Measurements from ENCODE around the gene SPATA31E1.
"Not testable (repeated sequence)": the region's sequence is repeated elsewhere in the genome, so short reads cannot be mapped to it uniquely, and the experiment has no call there.

The SPATA31E1 gene

DNA sequence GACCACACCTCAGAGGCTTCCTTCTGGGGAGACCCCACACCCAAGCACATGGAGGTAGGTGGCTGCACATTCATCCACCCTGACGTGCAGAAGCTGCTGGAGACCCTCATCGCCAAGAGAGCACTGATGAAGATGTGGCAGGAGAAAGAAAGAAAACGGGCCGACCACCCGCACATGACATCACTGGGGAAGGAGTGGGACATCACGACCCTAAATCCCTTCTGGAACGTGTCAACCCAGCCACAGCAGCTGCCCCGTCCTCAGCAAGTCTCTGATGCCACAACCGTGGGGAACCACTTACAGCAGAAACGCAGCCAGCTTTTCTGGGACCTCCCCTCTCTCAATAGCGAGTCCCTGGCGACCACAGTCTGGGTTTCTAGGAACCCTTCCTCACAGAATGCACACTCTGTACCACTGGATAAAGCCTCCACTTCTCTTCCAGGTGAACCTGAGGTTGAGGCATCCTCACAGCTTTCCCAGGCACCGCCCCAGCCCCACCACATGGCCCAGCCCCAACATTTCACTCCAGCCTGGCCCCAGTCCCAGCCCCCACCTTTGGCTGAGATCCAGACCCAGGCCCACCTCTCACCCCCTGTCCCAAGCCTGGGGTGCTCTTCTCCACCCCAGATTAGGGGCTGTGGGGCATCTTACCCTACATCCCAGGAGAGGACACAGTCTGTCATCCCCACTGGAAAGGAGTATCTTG lies 3.0 kb downstream of the SPATA31E1 start:
- DNase-seq, result no peak
- no peak for TF ChIP-seq GATA1 (IDR thresholded peaks at IDR 0.05; ENCODE audit: low read depth, low read length)
- no peak for TF ChIP-seq POLR2A (IDR thresholded peaks at IDR 0.05; ENCODE audit: low read length)

DNA sequence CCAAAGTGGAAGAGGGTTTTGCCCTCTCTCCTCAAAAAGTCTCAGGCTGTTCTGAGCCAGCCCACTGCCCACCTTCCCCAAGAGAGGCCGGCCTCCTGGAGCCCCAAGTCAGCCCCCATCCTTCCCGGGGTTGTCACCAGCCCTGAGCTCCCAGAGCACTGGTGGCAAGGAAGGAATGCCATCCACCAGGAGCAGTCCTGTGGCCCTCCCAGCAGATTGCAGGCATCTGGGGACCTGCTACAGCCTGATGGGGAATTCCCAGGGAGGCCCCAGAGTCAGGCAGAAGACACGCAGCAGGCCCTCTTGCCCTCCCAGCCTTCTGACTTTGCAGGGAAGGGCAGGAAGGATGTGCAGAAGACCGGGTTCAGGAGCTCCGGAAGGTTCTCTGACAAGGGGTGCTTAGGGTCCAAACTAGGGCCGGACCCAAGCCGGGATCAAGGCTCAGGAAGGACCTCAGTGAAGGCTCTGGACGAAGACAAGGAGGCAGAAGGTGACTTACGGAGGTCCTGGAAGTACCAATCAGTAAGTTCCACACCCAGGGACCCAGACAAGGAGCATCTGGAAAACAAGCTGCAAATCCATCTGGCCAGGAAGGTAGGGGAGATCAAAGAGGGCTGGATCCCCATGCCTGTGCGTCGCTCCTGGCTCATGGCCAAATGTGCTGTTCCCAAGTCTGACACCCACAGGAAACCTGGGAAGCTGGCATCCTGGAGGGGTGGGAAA lies 3.7 kb downstream of the SPATA31E1 start:
- no peak for DNase-seq
- TF ChIP-seq POLR2A (IDR thresholded peaks at IDR 0.05; ENCODE audit: low read length), result no peak
- no peak for TF ChIP-seq GATA1 (IDR thresholded peaks at IDR 0.05; ENCODE audit: low read depth, low read length)

DNA sequence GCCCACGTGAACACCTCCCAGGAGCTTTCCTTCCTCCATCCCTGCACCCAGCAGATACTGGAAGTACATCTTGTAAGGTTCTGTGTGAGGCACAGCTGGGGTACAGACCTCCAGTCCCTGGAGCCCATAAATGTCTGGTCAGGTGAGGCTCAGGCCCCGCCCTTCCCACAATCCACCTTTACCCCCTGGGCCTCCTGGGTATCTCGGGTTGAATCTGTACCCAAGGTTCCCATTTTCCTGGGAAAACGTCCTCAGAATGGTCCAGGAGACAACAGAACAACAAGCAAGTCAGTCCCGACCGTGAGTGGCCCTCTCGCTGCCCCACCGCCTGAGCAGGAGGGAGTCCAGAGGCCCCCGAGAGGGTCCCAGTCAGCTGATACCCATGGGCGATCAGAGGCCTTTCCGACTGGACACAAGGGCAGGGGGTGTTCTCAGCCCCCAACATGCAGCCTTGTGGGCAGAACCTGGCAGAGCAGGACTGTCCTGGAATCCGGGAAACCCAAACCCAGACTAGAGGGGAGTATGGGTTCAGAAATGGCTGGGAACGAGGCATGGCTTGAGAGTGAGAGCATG lies 4.3 kb downstream of the SPATA31E1 start:
- DNase-seq, result no peak
- TF ChIP-seq POLR2A (IDR thresholded peaks at IDR 0.05; ENCODE audit: low read length) (no peak), GATA1 (IDR thresholded peaks at IDR 0.05; ENCODE audit: low read depth, low read length) (no peak)

DNA sequence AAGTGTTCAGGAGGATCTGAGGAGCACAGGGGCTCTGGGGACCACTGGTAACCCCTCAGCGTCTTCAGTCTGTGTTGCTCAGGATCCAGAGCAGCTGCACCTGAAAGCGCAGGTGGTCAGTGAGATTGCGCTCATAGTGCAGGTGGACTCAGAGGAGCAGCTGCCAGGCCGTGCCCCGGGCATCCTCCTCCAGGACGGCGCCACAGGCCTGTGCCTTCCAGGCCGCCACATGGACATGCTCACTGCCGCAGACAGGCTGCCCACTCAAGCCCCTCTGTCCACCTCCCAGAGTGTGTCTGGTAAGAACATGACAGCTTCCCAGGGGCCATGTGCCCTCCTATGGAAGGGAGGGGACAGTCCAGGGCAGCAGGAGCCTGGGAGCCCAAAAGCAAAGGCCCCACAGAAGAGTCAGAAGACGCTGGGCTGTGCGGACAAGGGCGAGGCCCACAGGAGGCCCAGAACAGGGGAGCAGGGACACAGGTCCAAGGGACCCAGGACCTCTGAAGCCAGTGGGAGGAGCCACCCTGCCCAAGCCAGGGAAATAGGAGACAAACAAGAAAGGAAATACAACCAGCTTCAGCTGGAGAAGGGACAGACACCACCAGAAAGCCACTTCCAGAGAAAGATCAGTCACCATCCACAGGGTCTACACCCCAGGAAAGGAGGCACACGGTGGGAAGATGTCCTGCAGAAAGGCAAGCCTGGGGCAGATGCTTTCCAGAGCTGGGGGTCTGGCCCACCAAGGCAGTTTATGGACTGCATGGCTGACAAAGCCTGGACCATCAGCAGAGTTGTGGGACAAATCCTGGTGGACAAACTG lies 5.2 kb downstream of the SPATA31E1 start:
- TF ChIP-seq POLR2A (IDR thresholded peaks at IDR 0.05; ENCODE audit: low read length) (no peak), GATA1 (IDR thresholded peaks at IDR 0.05; ENCODE audit: low read depth, low read length) (no peak)
- DNase-seq, result no peak

DNA sequence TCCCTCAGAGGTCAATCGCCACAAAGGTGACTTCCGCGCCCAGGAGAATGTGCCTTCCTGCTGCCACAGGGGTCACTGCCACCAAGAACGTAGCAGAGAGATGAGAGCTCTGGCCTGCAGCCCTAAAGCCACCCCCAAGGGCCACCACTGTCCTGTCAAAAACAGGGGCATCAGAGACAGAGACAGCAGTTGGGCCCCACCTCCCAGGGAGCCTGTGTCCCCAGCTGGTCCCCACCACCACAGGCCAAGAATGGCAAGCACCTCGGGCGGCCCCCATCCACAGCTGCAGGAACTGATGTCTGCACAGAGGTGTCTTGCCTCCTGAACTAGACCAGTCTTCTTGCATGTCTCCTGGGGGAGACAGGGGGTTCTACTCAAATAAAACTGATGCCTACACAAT lies 5.8 kb downstream of the SPATA31E1 start:
- no peak for TF ChIP-seq POLR2A (IDR thresholded peaks at IDR 0.05; ENCODE audit: low read length)
- no peak for TF ChIP-seq GATA1 (IDR thresholded peaks at IDR 0.05; ENCODE audit: low read depth, low read length)
- DNase-seq, result no peak

DNA sequence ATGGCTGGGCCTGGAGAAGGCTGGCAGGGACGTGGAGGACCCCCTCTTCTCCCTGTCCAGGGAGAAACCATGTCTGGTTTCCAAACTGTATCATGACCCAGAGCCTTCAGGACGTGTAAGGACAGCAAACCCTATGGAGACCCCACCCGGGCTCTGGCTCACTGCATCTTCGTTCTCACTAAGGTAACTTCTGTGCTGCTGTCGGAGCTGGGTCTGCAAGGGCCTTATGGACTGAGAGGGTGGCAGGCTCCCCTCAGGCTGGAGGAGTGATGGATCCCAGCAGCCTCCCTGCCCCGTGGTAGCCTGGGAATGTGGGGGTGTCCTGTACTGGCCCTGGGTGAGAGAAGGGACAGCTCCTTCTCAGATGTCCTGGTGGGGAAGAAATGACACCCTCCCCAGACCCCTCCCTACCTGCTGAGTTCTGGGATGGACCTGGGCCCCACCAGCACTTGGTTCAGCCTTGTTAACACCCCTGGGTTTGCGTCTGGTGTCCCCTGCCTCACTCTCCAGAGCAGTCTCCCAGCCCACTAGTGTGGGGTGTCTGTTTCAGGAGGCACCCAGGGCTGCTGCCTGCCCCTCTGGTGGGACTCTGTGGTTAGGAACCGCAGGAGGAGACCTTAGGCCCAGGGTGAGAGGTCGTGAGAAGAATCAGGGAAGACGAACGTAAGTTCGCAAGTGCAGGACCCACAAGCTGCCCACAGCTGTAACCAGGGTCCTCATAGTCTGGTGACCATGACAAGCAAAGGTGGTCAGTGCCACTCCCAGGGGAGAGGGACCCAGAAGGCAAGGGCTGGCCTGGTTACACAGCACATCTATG lies 6.6 kb downstream of the SPATA31E1 start:
- no peak for DNase-seq

DNA sequence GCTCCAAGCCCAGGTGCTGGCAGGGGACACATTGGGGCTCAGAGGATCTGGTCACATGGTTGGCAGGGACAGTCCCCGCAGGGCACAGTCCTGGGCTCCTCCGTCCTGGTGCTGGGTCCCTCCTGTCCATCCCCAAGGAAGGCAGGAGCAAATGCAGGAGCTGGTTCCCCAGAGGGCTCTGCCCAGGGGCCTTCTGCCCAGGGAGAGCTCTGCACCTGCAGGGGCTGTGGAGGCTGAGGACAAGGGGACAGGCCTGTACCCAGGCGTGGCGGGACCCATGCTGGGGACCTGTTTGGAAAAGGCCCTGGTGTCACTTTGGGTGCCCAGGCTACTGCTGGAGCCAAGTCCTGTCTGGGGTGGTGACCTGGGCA lies 7.2 kb downstream of the SPATA31E1 start:
- no peak for TF ChIP-seq POLR2A (IDR thresholded peaks at IDR 0.05; ENCODE audit: low read length)
- no peak for TF ChIP-seq GATA1 (IDR thresholded peaks at IDR 0.05; ENCODE audit: low read depth, low read length)
- DNase-seq, result no peak

More for the DNA sequence above, 6.6 kb downstream of the SPATA31E1 start:
- TF ChIP-seq GATA1 (IDR thresholded peaks at IDR 0.05; ENCODE audit: low read depth, low read length), result no peak
- TF ChIP-seq POLR2A (IDR thresholded peaks at IDR 0.05; ENCODE audit: low read length), result no peak

DNA sequence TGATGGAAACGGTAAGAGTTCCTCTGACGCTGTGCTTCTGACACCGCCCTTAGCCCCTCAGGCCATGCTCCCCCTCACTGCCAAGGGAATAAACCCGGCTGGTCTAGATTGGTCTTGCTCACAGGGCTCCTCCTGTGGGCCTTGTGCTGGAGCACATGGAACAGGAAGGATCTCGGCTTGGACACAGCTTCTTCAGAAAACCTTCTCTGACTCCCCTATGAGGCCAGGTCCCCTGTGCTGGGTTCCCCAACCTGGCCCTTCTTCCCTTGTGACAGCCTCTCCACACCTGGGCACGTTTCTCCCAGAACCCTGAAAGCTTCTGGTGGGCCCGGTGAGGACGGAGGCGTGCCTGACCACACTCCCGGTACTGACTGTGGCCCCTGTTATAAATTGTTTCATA lies 8.2 kb downstream of the SPATA31E1 start:
- TF ChIP-seq GATA1 (IDR thresholded peaks at IDR 0.05; ENCODE audit: low read depth, low read length), result no peak
- no peak for TF ChIP-seq POLR2A (IDR thresholded peaks at IDR 0.05; ENCODE audit: low read length)
- DNase-seq, result no peak

DNA sequence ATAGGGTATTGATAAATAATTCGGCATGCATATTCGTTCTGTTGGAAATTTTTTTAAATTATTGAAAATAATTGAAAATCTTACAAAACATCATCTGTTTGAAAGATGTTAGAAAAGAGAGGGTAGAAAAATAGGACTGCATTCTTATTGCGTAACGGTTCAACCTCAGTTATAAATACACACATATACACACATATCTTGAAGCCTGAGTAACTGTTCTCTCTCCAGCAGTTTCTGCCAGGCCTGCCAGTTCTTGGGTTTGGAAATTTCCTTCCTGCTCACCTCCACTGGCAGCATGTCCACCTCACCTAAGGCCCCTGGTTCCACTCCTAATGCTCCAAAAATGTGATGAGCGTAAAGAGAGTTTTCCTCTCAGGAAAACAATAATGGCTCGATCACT lies 9.1 kb downstream of the SPATA31E1 start:
- TF ChIP-seq POLR2A (IDR thresholded peaks at IDR 0.05; ENCODE audit: low read length) (no peak), GATA1 (IDR thresholded peaks at IDR 0.05; ENCODE audit: low read depth, low read length) (no peak)
- no peak for DNase-seq

DNA sequence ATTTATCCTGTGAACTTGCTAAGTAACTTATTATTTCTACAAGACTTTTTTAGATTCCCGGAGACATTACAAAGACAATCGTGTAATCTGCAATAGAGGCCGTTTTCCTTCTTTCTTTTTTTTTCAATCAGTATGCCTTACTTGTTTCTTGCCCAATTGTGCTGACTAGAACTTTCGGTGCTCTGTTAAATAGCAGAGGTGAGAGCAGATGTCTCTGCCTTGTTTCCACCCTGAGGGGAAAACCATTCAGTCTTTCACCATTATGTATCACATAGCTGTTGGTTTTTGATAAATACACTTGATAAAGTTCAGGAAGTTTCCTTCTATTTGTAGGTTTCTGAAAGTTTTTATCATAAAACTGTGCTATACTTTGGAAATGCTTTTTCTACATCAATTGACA lies 10.3 kb downstream of the SPATA31E1 start:
- TF ChIP-seq GATA1 (IDR thresholded peaks at IDR 0.05; ENCODE audit: low read depth, low read length) (no peak), POLR2A (IDR thresholded peaks at IDR 0.05; ENCODE audit: low read length) (no peak)
- DNase-seq, result no peak

DNA sequence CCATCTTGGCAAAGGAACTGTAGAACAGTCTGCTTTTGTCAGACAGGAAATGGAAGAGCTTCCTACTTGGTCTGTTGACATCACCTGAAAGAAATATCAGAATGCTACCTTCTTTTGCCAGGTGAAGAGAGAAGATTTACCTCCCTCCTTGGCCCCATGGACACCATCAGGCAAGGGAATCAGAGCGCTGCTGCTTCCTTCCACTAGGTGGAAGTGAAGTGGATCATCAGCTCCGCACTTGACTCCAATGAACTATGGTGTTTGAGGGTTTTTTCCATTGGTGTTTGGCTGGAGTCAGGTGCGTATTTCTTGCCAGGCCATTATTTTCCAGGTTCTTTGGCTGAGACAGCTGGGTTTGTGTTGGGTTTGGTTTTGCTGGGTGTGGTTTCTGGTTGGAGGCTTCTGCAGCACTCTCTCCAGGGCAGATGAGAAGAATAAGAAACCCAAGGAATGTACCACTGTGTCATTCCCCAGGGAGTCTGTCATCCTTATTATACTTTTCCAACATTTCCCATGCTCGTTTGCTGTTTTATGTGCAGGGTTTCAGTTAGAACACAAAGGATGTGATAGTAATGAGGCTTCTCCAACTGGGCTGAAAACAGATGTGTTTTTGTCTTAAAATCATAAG lies 12.4 kb downstream of the SPATA31E1 start:
- no peak for DNase-seq
- TF ChIP-seq GATA1 (IDR thresholded peaks at IDR 0.05; ENCODE audit: low read depth, low read length) (no peak), POLR2A (IDR thresholded peaks at IDR 0.05; ENCODE audit: low read length) (no peak)

DNA sequence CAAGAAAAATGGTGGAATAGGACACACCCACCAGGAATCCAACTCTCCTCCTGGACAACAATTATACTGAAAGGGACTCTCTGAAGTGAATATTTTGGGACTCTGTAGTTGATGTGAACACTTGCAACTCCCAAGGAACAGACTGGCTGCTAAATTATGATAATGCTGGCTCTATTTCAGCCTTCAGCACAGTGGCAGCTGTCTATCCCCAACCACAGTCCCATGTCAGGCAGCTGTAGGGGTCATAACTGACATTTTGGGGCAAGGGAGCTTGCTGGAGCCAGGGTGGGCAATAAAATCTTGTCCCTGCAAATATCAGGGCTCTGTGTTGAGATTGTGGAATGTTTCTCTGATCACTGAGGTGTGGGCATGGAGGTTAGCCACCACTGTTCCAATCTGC lies 14.2 kb downstream of the SPATA31E1 start:
- no peak for DNase-seq
- TF ChIP-seq GATA1 (IDR thresholded peaks at IDR 0.05; ENCODE audit: low read depth, low read length), result no peak
- TF ChIP-seq POLR2A (IDR thresholded peaks at IDR 0.05; ENCODE audit: low read length), result no peak

DNA sequence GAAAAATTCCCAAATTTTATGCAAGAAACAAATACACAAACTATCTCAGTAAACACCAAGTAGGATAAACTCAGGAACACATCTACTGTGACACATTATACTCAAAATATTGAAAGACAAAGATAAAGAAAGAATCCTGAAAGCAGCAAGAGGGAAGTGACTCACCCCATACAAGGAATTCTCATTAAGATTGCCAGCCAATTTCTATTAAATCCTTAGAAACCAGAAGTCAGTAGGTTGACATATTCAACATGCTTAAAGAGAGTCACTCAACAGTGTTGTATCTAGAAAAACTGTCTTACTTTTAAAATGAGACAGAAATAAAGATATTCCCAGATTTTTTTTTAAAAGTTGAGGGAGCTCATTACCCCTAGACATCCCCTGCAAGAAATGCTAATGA lies 15.5 kb downstream of the SPATA31E1 start:
- TF ChIP-seq GATA1 (IDR thresholded peaks at IDR 0.05; ENCODE audit: low read depth, low read length) (no peak), POLR2A (IDR thresholded peaks at IDR 0.05; ENCODE audit: low read length) (no peak)
- DNase-seq, result no peak

DNA sequence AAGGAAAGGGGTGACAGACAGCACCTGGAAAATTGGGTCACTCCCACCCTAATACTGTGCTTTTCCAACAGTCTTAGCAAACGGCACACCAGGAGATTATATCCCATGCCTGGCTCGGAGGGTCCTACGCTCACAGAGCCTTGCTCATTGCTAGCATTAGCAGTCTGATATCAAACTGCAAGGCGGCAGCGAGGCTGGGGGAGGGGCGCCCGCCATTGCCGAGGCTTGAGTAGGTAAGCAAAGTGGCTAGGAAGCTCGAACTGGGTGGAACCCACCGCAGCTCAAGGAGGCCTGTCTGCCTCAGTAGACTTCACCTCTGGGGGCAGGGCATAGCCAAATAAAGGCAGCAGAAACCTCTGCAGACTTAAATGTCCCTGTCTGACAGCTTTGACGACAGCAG lies 19.7 kb downstream of the SPATA31E1 start:
- DNase-seq, result not testable (repeated sequence)

Measured in erythroblast (primary cell).